ENCODE measurements around the gene EZR. TPM values are rescaled to one million over a fixed set of nuclear protein-coding genes. Genes with fewer than 3 reads are reported as not detected.
"Not testable (repeated sequence)": the region's sequence is repeated elsewhere in the genome, so short reads cannot be mapped to it uniquely, and the experiment has no call there.

EZR gene
- total and polyA plus RNA-seq, 10 of the 15 experiments (the other 5 are each of a cell fraction or from before 2014, with no cell fraction given): 79.1 to 282 (median 161) TPM

GRCh38 chr6:158825038-158825950, 6.1 kb upstream of the EZR start:
- TF ChIP-seq RELA (IDR thresholded peaks at IDR 0.05; ENCODE audit: borderline replicate concordance, partially characterized antibody): no peak
- no peak for TF ChIP-seq NBN (IDR thresholded peaks at IDR 0.05)
- TF ChIP-seq E2F8 (IDR thresholded peaks at IDR 0.05; ENCODE audit: low read depth, partially characterized antibody): no peak
- intact Hi-C loops (cut with micrococcal nuclease; ENCODE audit: unreplicated experiment): no loop called here
- no peaks in the 10 kb centered on the region for H3K27me3 ChIP-seq (replicated peaks in 1 of 2; ENCODE audit: control insufficient read depth in 2 of 2, insufficient read depth in 2 of 2, low read length in 1 of 2)
- ATAC-seq (no peak), DNase-seq (ENCODE audit: low read depth, low spot score) (no peak), FAIRE-seq (no peak)
- CTCF ChIA-PET: interaction anchor here (1.1 to 1.9 kb wide), 6 partner anchors 17 to 148 kb away, joined by 3 to 5 read pairs (median 4); no protein-coding TSS in a partner anchor
- no peak overlapping the region for H3K4me2 ChIP-seq (ENCODE audit: control insufficient read depth, insufficient read depth)
- no peak overlapping the region for H3K4me3 ChIP-seq
- H4K20me1 ChIP-seq (ENCODE audit: control insufficient read depth, insufficient read depth): no peaks in the 10 kb centered on the region
- no peaks in the 10 kb centered on the region for H3K36me3 ChIP-seq (ENCODE audit: control insufficient read depth in 2 of 2, insufficient read depth in 2 of 2, low read length in 1 of 2)
- H3K9me3 ChIP-seq (replicated peaks; ENCODE audit: control insufficient read depth, insufficient read depth, low read length): no peaks in the 10 kb centered on the region
- SMC1A ChIA-PET (ENCODE audit: uncharacterized antibody, unreplicated experiment): interaction anchor here (0.9 to 5.7 kb wide), 4 partner anchors 12 to 78 kb away, joined by 3 to 52 read pairs (median 4); no protein-coding TSS in a partner anchor
- H3K9ac ChIP-seq (ENCODE audit: control insufficient read depth, insufficient read depth, low read length): no peak overlapping the region
- in situ Hi-C loops (cut with MboI): no loop called here
- H3K27ac ChIP-seq (ENCODE audit: control insufficient read depth, insufficient read depth): no peak overlapping the region
- 95% methylated on average over 13 of the region's 13 CpGs for WGBS (ENCODE audit: insufficient coverage, insufficient replicate concordance, low lambda C conversion rate, missing lambda C conversion rate)
- H3K79me2 ChIP-seq (ENCODE audit: control insufficient read depth, insufficient read depth, low read length): no peaks in the 10 kb centered on the region
- BruUV-seq (replicated peaks): no TSS peak
- H3K4me1 ChIP-seq (ENCODE audit: control insufficient read depth, insufficient read depth, low read length): peaks cover 15% of the 10 kb centered on the region
- H2AFZ ChIP-seq (ENCODE audit: control insufficient read depth, low read depth, low read length): no peak overlapping the region
- POLR2A ChIA-PET: interaction anchor here (0.6 to 1.2 kb wide), 4 partner anchors 16 to 125 kb away, joined by 3 to 7 read pairs (median 4); no protein-coding TSS in a partner anchor
- RAD21 ChIA-PET (ENCODE audit: unreplicated experiment): interaction anchor here (1.1 to 2.4 kb wide), 2 partner anchors 16 to 26 kb away, joined by 3 to 6 read pairs; no protein-coding TSS in a partner anchor

- H3K79me2 ChIP-seq (ENCODE audit: control insufficient read depth, insufficient read depth, low read length); FAIRE-seq; BruUV-seq (replicated peaks); DNase-seq (ENCODE audit: low read depth, low spot score); H3K27ac ChIP-seq (ENCODE audit: control insufficient read depth, insufficient read depth); H3K9me3 ChIP-seq (replicated peaks; ENCODE audit: control insufficient read depth, insufficient read depth, low read length); H3K36me3 ChIP-seq (ENCODE audit: control insufficient read depth in 2 of 2, insufficient read depth in 2 of 2, low read length in 1 of 2); H4K20me1 ChIP-seq (ENCODE audit: control insufficient read depth, insufficient read depth); H3K9ac ChIP-seq (ENCODE audit: control insufficient read depth, insufficient read depth, low read length); RAD21 ChIA-PET (ENCODE audit: unreplicated experiment); in situ Hi-C loops (cut with MboI); H3K27me3 ChIP-seq (replicated peaks in 1 of 2; ENCODE audit: control insufficient read depth in 2 of 2, insufficient read depth in 2 of 2, low read length in 1 of 2); intact Hi-C loops (cut with micrococcal nuclease; ENCODE audit: unreplicated experiment); H3K4me2 ChIP-seq (ENCODE audit: control insufficient read depth, insufficient read depth); H3K4me3 ChIP-seq; H2AFZ ChIP-seq (ENCODE audit: control insufficient read depth, low read depth, low read length); ATAC-seq: not testable (repeated sequence)
- SMC1A ChIA-PET (ENCODE audit: uncharacterized antibody, unreplicated experiment): interaction anchor here (0.6 to 5.7 kb wide), 4 partner anchors 12 to 51 kb away, joined by 3 to 52 read pairs (median 3); no protein-coding TSS in a partner anchor
- WGBS (ENCODE audit: insufficient coverage, insufficient replicate concordance, low lambda C conversion rate, missing lambda C conversion rate): 94% methylated on average over 4 of the region's 4 CpGs
- POLR2A ChIA-PET: interaction anchor here (1.1 to 1.3 kb wide), 3 partner anchors 28 to 44 kb away, joined by 3 to 6 read pairs (median 3); no protein-coding TSS in a partner anchor
- CTCF ChIA-PET: interaction anchor here (1.9 kb wide), 1 partner anchor 149 kb away, joined by 4 read pairs; no protein-coding TSS in a partner anchor
- peaks cover 19% of the 10 kb centered on the region for H3K4me1 ChIP-seq (ENCODE audit: control insufficient read depth, insufficient read depth, low read length)
Measured at GRCh38 chr6:158823616-158824015, 4.4 kb upstream of the EZR start.
